Spleen (tissue), 11 donors: ENCODE measurements around the gene ATOH8. TPM values are rescaled to one million over a fixed set of nuclear protein-coding genes. Genes with fewer than 3 reads are reported as not detected.

Source experiments
- DNase-seq: peaks from one replicate; pipeline ENCODE4 v3.0.0-alpha.2; 2020
- H3K27ac ChIP-seq, 8 donors: fragments of 200-600 bp; sonication (generic) in 7 of 8; 1 replicate in 4 of 8; 2 replicates in 4 of 8; pipeline versions ENCODE4 v1.5.0 to v1.8.0; 2016 to 2021; ENCODE audit warnings: inconsistent platforms in 4 of 8, mild to moderate bottlenecking in 4 of 8, moderate library complexity in 1 of 8
- H3K27me3 ChIP-seq, 7 donors: fragments of 200-600 bp; sonication (generic) in 6 of 7; replicated peaks in 1 of 7; 1 replicate in 4 of 7; 2 replicates in 3 of 7; pipeline versions ENCODE4 v1.5.0 to v1.8.0; 2016 to 2021; ENCODE audit warnings: inconsistent platforms in 3 of 7, mild to moderate bottlenecking in 1 of 7
- H3K36me3 ChIP-seq, 6 donors: fragments of 200-600 bp; sonication (generic) in 5 of 6; 1 replicate in 4 of 6; 2 replicates in 2 of 6; pipeline versions ENCODE4 v1.5.0 to v1.8.0; 2016 to 2021; ENCODE audit warnings: inconsistent platforms in 2 of 6
- H3K4me1 ChIP-seq, 6 donors: fragments of 200-600 bp; sonication (generic) in 5 of 6; 1 replicate in 3 of 6; 2 replicates in 3 of 6; pipeline versions ENCODE4 v1.5.0 to v1.8.0; 2016 to 2021; ENCODE audit warnings: inconsistent platforms in 3 of 6
- H3K4me3 ChIP-seq, 8 donors: fragments of 200-600 bp; sonication (generic) in 7 of 8; 1 replicate in 4 of 8; 2 replicates in 4 of 8; pipeline versions ENCODE4 v1.5.0 to v1.8.0; 2016 to 2021; ENCODE audit warnings: inconsistent platforms in 4 of 8, mild to moderate bottlenecking in 4 of 8, moderate library complexity in 2 of 8
- H3K9me3 ChIP-seq, 8 donors: fragments of 200-600 bp; sonication (generic) in 7 of 8; 1 replicate in 4 of 8; 2 replicates in 4 of 8; pipeline versions ENCODE4 v1.5.0 to v1.8.0; 2016 to 2021; ENCODE audit warnings: inconsistent platforms in 4 of 8
- CTCF ChIP-seq, 11 experiments: fragments of 200-600 bp in 7 of 11; fragments of 450-650 bp in 4 of 11; sonication (generic) in 4 of 11; IDR thresholded peaks in 8 of 11; conservative IDR thresholded peaks in 3 of 11; 1 replicate in 7 of 11; 2 replicates in 4 of 11; pipeline versions ENCODE4 v1.4.0 to v1.8.0; 2016 to 2021; ENCODE audit warnings: antibody characterized with exemption in 11 of 11, inconsistent platforms in 4 of 11, mild to moderate bottlenecking in 1 of 11
- POLR2A ChIP-seq, 3 donors: fragments of 450-650 bp; IDR thresholded peaks; one replicate each; pipeline ENCODE4 v1.5.1; 2017; ENCODE audit warnings: antibody characterized with exemption in 3 of 3, mild to moderate bottlenecking in 1 of 3
- POLR2AphosphoS5 ChIP-seq, 3 donors: sonication (generic); formaldehyde crosslinking; IDR thresholded peaks; one replicate each; pipeline ENCODE4 v1.5.1; 2017; ENCODE audit warnings: antibody characterized with exemption in 3 of 3
- WGBS, 5 donors: extraction: QIAGEN DNeasy Blood & Tissue Kit in 3 of 5; methylation state at CpG; one replicate each; pipeline versions ENCODE4 v1.1.5 to v1.1.7; 2013 to 2018; 5-methylcytosine and 5-hydroxymethylcytosine counted together
- intact Hi-C: fragments of 100-400 bp; cut with DNase I; formaldehyde crosslinking; loops from one replicate; pipeline ENCODE4 v1.15.0; 2023; ENCODE audit warnings: low total_unique reads
- polyA plus RNA-seq, 3 donors: library from polyadenylated mRNA; stranded (reverse); fragments of 200-250 nt; gene quantifications; one replicate each; pipeline ENCODE4 v1.2.1, GENCODE V29; 2013
- total RNA-seq, 7 donors: library from RNA; depleted of rRNA in 3 of 7; stranded (reverse); fragments of >200 nt in 3 of 7; fragmentation: NEBNext Ultra II Directional in 4 of 7; extraction: Animal tissue kit (Norgen Biotek cat#: 25700) in 4 of 7; gene quantifications; one replicate each; pipeline versions ENCODE4 v1.1.0 to v1.2.1, GENCODE V29; 2016 to 2021
- donor health status: healthy with polysubstance abuse.
- donor health status: DM: no; HTN: no; CAD: no; lungs with moderate emphysema.
- donor health status: DM: no; HTN: no; CAD: no.
- donor health status: Bipolar disorder and iron deficiency.
- donor health status: healthy.
- donor health status: DM: no; HTN: no; CAD: no.
- donor health status: DM: yes; HTN: yes; CAD: no.

ATOH8 gene
- total and polyA plus RNA-seq, 10 donors: 6.4 to 53.0 (median 17.4) TPM

- 54 to 84% (median 73%) methylated on average over 6 of the region's 6 CpGs for WGBS, 5 donors
Observed at GRCh38 chr2:85719609-85720240, 34.1 kb upstream of the ATOH8 start.

GRCh38 chr2:85720533-85720932, 33.3 kb upstream of the ATOH8 start:
- no peak overlapping the region for H3K27ac ChIP-seq
- WGBS, 5 donors: 86 to 100% (median 91%) methylated on average over 1 of the region's 1 CpG
- H3K9me3 ChIP-seq: no peaks in the 10 kb centered on the region
- no peaks in the 10 kb centered on the region for H3K27me3 ChIP-seq
- peaks cover 0 to 31% (median 12%) of the 10 kb centered on the region in 6 donors for H3K4me1 ChIP-seq
- no peaks in the 10 kb centered on the region for H3K36me3 ChIP-seq
- TF ChIP-seq POLR2AphosphoS5 (IDR thresholded peaks at IDR 0.05) (no peak), CTCF (IDR thresholded peaks at IDR 0.05 in 8 of 11, conservative IDR thresholded peaks at IDR 0.05 in 3 of 11) (no peak), POLR2A (IDR thresholded peaks at IDR 0.05) (no peak)
- intact Hi-C loops: loop anchor here (10.0 kb wide), 1 partner anchor 354 kb away; no protein-coding TSS in a partner anchor
- H3K4me3 ChIP-seq: no peak overlapping the region
- no peak for DNase-seq

More at GRCh38 chr2:85719609-85720240, 34.1 kb upstream of the ATOH8 start:
- Histone ChIP-seq H3K9me3 (no peaks in the 10 kb centered on the region), H3K36me3 (no peaks in the 10 kb centered on the region), H3K4me3 (no peak overlapping the region), H3K27ac (no peak overlapping the region), H3K4me1 (peaks cover 0 to 29% (median 10%) of the 10 kb centered on the region in 6 donors), H3K27me3 (no peaks in the 10 kb centered on the region)
- intact Hi-C loops: loop anchor here (10.0 kb wide), 1 partner anchor 355 kb away; no protein-coding TSS in a partner anchor
- no peak for DNase-seq
- TF ChIP-seq CTCF (IDR thresholded peaks at IDR 0.05 in 8 of 11, conservative IDR thresholded peaks at IDR 0.05 in 3 of 11) (no peak), POLR2A (IDR thresholded peaks at IDR 0.05) (no peak), POLR2AphosphoS5 (IDR thresholded peaks at IDR 0.05) (no peak)

- no peaks in the 10 kb centered on the region for H3K9me3 ChIP-seq
- DNase-seq: no peak
- H3K4me3 ChIP-seq: no peak overlapping the region
- WGBS, 5 donors: 81 to 90% (median 86%) methylated on average over 4 of the region's 4 CpGs
- peaks cover 0 to 22% (median 9%) of the 10 kb centered on the region in 6 donors for H3K4me1 ChIP-seq
- intact Hi-C loops: loop anchor here (10.0 kb wide), 1 partner anchor 353 kb away; no protein-coding TSS in a partner anchor
- no peaks in the 10 kb centered on the region for H3K27me3 ChIP-seq
- H3K27ac ChIP-seq: no peak overlapping the region
- TF ChIP-seq POLR2AphosphoS5 (IDR thresholded peaks at IDR 0.05) (no peak), CTCF (IDR thresholded peaks at IDR 0.05 in 8 of 11, conservative IDR thresholded peaks at IDR 0.05 in 3 of 11) (no peak), POLR2A (IDR thresholded peaks at IDR 0.05) (no peak)
- H3K36me3 ChIP-seq: no peaks in the 10 kb centered on the region
Observed at GRCh38 chr2:85721641-85722040, 32.1 kb upstream of the ATOH8 start.

GRCh38 chr2:85722519-85722918, 31.3 kb upstream of the ATOH8 start:
- Histone ChIP-seq H3K27me3 (peaks cover 0 to 1% (median 0%) of the 10 kb centered on the region in 7 donors), H3K4me3 (no peak overlapping the region), H3K4me1 (peaks cover 0 to 22% (median 9%) of the 10 kb centered on the region in 6 donors), H3K27ac (no peak overlapping the region), H3K36me3 (no peaks in the 10 kb centered on the region), H3K9me3 (no peaks in the 10 kb centered on the region)
- TF ChIP-seq POLR2AphosphoS5 (IDR thresholded peaks at IDR 0.05) (no peak), CTCF (IDR thresholded peaks at IDR 0.05 in 8 of 11, conservative IDR thresholded peaks at IDR 0.05 in 3 of 11) (no peak), POLR2A (IDR thresholded peaks at IDR 0.05) (no peak)
- intact Hi-C loops: loop anchor here (10.0 kb wide), 1 partner anchor 352 kb away; no protein-coding TSS in a partner anchor
- no peak for DNase-seq
- WGBS, 5 donors: 90 to 93% (median 91%) methylated on average over 6 of the region's 6 CpGs
